Measurements from ENCODE around the gene ADAMTS10. TPM values are rescaled to one million over a fixed set of nuclear protein-coding genes. Genes with fewer than 3 reads are reported as not detected.
A peak's percentile ranks its signal among the peaks of the same experiment; 100 is the strongest.
"Not testable (repeated sequence)": the region's sequence is repeated elsewhere in the genome, so short reads cannot be mapped to it uniquely, and the experiment has no call there.

ADAMTS10 gene
- polyA plus RNA-seq, 12 donors = 16.4 to 64.6 (median 28.3) TPM; not detected in 1

DNA sequence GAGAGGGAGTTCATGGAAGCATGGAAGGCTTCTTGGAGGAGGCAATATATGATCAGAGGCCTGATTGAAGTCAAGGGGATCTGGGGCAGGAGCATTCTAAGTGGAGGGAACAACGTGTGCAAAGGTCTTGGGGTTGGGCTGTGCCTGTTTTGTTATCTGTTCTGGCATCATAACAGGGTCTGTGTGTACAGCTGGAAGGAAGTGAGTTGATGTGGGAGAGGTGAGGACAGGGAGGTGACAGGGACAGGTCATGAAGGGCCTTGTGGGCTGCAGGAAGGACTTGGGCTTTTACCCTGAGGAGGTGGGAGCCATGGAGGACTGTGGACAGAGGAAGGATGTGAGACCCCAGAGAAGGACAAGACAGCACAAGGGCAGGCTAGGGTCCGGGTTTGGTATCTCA, 18.7 kb upstream of the ADAMTS10 start:
- DNase-seq = no peak

DNA sequence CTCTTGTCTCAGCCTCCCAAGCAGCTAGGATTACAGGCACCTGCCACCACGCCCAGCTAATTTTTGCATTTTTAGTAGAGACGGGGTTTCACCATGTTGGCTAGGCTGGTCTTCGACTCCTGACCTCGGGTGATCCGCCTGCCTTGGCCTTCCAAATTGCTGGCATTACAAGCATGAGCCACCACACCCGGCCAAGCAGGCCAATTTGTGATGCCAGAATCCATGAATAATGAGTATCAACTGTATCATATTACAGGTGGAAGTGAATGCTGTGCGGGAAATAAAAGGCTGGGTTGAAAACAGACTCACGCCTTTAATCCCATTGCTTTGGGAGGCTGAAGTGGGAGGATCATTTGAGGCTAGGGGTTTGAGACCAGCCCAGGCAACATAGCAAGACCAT, 16.3 kb upstream of the ADAMTS10 start:
- no peak for DNase-seq

DNA sequence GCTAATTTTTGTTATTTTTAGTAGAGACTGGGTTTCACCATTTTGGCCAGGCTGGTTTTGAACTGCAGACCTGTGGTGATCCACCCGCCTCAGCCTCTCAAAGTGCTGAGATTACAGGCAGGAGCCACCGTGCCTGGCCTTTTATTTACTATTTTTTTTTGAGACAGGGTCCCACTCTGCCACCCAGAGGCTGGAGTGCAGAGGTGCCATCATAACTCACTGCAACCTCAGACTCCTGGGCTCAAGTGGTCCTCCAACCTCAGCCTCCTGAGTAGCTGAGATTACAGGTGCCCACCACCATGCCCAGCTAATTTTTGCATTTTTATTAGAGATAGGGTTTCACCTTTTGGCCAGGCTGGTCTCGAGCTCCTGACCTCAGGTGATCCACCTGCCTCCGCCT, 12.4 kb upstream of the ADAMTS10 start:
- DNase-seq = not testable (repeated sequence)

DNA sequence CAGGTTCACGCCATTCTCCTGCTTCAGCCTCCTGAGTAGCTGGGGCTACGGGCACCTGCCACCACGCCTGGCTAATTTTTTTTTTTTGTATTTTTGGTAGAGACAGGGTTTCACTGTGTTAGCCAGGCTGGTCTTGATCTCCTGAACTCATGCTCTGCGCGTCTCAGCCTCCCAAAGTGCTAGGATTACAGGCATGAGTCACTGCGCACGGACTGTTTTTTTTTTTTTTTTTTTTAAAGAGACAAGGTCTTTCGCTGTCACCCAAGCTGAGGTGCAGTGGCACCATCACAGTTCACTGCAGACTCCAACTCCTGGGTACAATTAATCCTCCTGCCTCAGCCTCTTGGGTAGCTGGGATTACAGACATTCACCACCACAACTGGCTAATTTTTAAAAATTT, 8.2 kb upstream of the ADAMTS10 start:
- DNase-seq = no peak

DNA sequence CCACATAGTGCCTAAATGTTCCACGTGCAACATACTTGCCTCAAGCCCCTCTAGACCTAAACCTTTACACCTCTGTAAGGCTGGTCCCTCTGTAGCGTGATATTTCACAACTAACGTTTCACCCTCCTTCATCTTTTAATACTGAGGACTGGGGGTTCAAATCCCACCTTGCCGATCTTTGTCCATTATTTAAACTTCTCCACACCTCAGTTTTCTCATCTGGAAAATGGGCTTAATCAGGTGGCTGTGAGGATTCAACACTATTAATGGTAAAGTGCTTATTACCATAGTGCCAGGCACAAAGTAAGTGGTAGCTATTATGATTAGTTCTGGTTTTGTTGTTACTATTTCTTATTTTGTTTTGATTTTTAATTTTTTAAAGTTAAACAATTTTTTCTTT, 7.5 kb upstream of the ADAMTS10 start:
- no peak for DNase-seq

DNA sequence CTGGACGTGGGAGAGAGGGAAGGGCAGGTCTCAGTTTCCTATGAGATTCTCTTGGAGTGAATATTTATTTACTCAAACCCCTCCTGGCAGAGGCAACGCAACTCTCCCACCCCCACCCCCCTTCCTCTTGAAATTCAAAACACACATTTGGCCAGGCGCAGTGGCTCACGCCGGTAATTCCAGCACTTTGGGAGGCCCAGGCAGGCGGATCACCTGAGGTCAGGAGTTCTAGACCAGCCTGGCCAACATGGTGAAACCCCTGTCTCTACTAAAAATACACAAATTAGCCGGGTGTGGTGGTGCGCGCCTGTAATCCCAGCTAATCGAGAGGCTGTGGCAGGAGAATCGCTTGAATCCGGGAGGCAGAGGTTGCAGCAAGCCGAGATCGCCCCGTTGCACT, 6.8 kb upstream of the ADAMTS10 start:
- not testable (repeated sequence) for DNase-seq

DNA sequence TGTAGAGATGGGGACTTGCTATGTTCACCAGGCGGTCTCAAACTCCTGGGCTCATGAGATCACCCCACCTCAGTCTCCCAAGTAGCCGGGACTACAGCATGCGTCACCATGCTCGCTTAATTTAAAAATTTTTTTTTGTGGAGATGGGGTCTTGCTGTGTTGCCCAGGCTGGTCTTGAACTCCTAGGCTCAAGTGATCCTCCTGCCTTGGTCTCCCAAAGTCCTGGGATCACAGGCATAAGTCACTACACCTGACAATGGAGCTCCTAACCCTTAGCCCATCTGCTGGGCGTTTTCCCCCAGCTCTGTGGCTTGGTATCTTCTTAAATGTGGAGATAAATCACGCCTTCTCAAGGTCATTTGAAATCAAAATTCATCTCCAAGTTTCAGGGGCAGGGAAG, 6.3 kb upstream of the ADAMTS10 start:
- DNase-seq = no peak

DNA sequence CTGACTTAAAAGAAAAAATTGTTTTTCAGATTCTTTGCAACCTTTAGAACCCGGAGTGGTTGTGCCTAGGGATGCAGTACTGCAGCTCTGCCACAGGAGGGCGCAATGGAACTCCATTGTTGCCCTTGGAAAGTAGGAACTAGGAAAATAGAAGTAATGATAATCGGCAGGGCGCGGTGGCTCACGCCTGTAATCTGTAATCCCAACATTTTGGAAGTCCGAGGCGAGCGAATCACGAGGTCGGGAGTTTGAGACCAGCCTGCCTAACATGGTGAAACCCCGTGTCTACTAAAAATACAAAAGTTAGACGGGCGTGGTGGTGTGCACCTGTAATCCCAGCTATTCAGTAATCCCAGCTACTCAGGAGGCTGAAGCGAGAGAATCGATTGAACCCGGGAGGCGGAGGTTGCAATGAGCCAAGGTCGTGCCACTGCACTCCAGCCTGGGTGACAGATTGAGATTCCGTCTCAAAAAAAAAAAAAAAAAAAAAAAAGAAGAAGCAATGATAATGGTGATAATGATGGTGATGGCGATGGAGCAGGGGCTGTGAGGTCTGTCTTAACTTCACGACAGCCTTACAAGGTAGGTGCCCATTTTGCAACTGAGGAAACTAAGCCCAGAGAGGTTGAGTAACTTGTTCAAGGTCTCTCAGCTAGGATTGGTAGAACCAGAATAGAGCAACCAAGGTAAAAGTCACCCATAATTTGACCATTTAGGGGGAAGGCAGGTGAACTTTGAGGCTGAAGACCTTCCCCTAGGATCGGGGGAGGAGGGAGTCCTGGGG, 5.5 kb upstream of the ADAMTS10 start:
- DNase-seq = peak; percentile 50

DNA sequence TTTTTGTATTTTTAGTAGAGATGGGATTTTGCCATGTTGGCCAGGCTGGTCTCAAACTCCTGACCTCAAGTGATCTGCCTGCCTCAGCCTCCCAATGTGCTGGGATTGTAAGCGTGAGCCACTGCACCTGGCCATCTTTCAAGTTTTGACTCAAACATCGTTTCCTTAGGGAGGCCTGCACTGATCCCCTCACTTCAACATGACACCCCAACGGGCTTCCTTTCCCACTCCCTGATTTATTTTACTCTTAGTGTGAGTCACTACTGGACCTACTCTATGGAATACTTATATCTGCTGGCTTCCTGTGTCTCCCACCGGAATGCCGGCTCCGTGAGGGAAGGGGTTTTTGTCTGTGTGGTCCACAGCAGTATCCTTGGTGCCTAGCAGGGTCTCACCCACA, 4.5 kb upstream of the ADAMTS10 start:
- no peak for DNase-seq

DNA sequence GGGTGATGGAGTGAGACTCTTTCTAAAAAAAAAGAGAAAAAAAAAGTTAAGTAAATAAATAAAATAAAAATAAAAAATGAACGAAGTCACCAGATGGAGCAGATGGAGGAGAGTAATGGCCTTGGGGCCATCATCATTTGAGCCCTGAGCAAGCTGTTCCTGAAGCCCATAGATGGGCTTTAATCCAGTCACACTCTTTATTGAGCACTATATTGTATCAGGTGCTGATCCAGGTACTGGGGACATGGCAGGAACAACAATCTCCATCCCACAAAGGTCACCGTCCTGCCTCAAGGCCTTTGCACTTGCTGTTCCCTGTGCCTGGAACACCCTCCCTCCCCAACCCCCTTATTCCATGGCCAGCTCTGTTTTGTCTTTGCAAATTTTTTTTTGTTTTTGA, 3.9 kb upstream of the ADAMTS10 start:
- DNase-seq = no peak

DNA sequence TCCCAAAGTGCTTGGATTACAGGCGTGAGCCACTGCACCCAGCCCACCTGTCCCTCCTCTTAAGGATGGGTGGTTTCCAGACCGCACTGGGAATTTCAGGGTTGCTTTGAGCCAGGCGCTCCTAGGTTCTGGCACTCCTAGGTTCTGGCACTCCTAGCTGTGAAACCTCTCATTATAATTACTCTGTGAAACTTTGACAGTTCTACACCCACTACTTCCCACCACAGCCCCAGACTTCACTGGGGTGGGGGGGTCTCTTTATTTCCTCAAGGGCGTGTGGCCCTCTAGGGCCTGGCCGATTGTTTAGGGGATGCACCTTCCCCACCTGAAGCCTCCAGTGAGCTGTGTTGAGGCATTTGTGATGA, 2.3 kb upstream of the ADAMTS10 start:
- DNase-seq = no peak

DNA sequence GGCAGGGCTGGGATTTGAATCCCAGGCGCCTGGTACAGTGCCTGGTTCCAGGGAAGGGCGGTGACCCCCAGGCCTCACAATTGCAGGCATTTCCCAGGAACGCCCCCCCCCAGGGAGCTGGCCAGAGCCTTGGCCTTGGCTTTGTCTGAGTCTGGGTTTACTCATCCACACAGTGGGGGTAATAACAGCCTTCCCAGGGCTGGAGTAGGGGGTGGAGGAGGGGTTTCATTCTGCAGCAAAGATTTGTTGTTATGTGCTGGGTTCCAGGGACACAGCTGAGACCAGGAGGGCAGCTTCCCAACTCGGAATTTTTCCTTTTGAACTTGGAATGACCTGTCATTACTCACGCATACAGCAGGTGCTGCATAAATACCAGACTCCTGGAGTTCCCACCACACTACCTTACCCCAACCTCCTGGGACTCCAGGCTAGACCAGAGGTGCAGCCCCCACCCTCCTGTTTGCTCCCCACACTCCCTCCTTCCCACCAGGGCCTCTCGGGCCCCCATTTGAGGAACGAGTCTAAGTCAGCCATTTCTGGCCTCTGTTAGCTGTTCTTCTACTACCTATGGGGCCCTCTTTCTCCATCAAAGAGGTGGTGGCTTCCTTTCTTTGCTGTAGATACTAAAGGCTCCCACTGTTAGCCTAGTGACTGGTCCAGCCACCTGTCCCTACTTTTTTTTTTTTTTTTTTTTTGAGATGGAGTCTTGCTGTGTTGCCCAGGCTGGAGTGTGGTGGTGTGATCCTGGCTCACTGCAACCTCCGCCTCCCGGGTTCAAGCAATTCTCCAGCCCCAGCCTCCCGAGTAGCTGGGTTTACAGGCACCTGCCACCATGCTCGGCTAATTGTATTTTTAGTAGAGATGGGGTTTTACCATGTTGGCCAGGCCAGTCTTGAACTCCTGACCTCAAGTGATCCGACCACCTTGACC, 1.6 kb upstream of the ADAMTS10 start:
- DNase-seq = peak; percentile 58

DNA sequence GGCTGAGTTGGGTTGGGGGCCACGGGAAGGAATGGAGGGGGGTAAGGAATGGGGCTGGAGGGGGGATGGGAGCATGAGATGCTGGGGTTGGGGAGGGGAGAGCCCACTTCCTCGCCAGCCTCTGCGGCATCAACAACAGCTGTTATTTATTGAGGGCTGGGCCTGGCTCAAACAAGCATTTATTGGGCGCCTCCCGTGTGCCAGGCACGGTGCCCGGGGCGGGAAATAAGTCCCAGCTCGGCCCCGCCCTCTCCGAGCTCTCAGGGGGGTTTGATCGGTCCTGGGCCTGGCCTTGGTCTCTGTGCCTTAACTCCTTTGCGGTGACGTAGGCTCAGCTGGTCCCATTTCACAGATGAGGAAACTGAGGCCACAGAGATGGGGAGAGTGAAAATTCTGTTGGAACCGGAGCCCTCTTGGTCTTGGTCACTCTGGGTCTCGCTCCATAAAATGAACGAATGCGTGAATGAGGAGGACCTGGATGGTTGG, 919 bp upstream of the ADAMTS10 start:
- DNase-seq = peak; percentile 36

DNA sequence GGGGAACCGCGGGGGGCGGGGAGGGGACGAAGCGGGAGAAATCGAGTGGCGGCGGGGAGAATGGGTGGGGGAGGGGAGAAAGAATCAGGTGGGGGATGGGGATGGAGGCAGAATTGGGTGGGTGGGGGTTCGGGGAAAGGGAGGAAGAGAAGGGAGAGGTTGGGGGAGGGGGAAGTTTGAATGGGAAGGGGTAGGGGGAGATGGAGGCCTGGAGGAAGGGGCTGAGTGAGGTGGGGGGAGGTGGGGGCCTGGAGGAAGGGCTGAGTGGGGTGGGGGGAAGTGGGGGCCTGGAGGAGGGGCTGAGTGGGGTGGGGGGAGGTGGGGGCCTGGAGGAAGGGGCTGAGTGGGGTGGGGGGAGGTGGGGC, 403 bp upstream of the ADAMTS10 start:
- DNase-seq = no peak

DNA sequence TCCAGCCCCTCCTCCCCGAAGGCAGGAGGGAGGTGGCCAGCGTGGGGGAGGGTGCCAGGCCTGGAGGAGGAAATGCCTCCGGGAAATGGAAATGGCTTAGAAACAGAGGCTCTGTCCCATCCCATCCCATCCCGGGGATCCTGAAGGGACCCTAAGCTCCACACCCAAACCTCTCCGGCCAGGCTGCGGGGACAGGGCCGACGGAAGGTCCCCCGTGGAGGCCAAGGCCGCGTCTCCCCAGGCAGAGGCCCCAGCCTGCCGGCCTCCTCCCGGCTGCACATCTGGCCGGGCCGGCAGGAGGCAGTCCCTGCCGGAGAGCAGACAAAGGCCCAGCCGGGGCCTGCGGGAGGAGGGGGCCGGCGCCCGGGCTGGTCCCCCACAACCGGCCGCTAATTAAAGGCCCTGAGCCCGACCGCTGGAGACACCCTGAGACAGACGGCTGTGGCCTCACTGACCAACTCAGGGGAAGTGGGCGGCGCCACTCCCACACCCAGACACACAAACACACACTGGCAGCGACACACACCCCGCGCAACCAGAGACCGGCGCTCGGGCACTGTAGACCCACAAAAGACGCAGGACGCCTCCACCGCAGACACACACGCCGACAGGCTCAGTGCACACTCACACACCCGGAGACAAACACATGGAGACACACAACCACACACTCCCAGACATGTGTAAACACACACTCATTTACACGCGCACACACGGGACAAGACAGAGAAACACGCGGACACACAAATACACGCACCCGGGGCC, 1.1 kb downstream of the ADAMTS10 start:
- peak; percentile 60 for DNase-seq

DNA sequence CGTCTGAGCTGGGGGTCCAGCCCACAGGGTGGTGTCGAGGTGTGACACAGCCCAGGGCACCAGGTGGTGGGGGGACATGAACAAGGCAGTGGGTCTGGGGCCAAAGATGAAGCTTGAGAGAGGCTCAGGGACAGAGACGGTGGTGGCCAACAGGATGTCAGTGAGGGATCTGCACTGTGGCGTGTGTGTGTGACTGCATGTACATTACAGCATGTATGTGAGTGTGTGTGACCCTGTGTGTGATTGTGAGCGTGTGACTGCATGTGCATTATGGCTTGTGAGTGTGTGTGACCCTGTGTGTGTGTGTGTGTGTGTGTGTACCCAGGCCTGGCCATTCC, 1.6 kb downstream of the ADAMTS10 start:
- DNase-seq = no peak

DNA sequence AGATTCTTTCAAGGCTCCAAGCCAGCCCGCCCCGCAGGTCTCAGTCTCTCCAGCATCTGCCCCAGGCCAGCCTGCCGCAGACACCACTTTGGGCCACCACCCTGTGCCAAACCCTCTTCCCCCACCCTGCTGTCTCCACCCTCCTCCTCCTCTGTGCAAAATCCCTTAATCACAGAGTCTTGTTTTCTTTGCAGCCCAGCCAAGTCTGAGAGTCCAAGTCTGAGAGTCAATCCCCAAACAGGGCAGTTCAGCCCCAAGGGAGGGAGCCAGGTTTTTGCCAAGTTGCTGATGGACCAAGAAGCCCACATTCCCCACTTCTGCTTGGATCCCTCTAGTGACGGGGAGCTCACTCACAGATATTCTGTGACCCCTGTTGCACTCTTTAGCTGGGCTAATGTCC, 3.1 kb downstream of the ADAMTS10 start:
- no peak for DNase-seq

DNA sequence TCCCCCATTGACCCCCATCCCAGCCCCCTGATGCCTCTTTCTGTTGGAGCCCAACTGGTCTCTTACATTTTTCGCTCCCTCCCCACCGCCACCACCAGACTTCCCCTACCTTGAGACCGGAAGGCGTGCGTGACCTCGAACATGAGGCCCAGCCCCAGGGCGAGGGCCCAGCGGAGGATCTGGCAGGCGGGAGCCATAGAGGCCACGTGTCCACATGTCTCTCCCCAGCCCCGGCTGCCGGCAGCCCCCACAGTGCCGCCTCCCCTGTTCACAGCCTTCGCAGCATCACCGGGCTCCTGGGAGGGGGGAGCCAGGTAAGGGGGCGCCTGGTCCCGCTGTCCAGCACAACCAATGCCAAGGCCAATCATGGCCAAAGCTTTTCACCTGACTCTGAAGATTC, 5.0 kb downstream of the ADAMTS10 start:
- no peak for DNase-seq

DNA sequence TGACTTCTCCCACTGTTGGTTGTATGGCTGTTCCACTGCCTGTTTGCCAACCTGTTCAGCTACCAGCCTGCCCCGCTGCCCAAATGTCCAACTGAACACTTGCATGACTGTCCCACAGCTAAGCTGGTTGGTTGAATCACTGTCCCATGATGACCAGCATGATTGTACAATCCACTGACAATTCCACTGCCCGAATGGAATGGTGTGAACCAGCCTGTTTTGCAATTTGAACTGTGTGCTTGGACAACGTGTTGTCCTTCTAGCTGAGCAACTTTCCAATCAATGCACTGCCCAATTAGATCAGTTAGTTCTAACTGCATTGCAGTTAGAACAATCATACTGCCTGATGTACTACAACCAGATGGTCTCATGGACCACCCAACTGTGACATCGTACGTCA, 8.7 kb downstream of the ADAMTS10 start:
- DNase-seq = no peak

DNA sequence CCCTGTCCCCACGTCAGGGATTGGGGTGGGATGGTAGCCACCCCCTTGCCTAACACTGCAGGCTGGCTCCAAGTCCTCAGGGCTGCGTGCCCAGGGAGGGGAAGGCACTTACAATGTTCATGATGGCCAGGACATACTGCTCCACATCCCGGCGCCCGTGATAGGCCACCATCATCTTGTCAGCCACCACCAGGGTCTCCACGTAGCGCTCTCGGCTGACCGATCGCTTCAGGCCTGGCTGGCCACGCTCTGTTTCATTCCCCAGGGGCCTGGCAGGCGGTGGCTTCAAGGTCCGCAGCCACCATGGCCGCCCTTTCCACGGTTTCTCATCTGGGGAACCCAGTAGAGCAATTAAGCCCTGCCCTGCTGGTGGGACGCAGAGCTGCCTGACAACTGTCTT, 9.7 kb downstream of the ADAMTS10 start:
- no peak for DNase-seq

DNA sequence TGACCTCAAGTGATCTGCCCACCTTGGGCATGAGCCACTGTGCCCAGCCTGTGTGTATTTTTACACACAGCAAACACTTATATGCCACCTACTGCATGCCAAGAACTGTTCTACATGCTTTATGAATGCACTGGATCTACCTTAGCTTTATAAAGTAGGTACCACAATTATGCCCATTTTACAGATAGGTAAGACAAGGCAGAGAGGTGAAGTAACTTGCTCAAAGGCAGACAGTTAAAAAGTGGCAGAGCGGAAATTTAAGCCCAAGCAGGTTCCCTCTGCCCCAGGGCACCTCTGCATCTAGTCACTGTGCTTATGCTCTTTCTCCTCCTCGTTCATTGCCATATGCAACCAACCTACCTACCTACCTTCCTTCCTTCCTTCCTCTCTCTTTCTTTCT, 10.5 kb downstream of the ADAMTS10 start:
- no peak for DNase-seq

DNA sequence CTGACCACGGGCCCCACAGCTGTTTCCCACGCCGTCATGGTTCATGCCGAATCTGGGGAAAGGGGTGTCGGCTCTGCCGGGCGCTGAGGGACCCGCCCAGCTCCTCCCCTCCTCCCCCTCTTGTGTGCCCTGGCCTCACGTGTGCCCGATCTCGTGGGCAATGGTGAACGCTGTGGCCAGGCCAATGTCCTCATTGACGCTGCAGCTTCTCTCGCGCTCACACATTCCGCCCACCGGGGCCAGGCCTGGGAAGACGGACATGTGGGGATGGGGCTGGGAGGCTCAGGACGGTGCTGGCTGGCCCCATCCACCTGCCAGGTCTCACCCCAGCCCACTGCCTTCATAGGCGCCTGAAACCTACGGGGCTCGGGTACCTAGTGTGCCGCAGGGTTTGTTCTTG, 14.3 kb downstream of the ADAMTS10 start:
- no peak for DNase-seq

DNA sequence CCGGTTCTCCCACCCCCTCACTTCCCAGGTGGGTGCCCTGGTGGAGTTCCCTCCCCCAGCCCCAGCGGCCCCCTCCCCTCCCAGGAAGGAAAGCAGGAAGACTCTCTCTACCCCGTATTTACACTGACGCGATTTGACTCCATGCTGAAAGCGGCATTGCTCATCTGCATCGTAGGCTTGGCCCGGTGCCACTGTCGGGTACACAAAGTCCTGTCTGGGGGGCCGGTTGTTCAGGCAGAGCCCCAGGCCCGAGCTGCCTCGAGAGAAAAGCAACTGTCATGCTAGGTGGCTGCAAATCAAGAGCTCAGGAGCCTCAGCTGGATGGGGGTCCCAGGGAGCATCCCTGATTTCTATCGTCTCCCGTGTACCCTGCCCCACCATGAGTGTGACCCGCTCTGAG, 14.9 kb downstream of the ADAMTS10 start:
- DNase-seq = no peak
